Neural cell (in vitro differentiated cells): ENCODE results near the gene NOC4L. TPM values are rescaled to one million over a fixed set of nuclear protein-coding genes. Genes with fewer than 3 reads are reported as not detected.

ENCODE experiments used
- H2AFZ ChIP-seq: fragments of 200-600, 300-800 bp; sonication (generic), shearing (Covaris generic); 2 replicates; pipeline ENCODE4 v1.6.0; 2014; ENCODE audit warnings: low read depth, mild to moderate bottlenecking, antibody characterized with exemption, low read length, moderate library complexity
- H3F3A ChIP-seq: fragments of 200-600 bp; shearing (Covaris generic); 2 replicates; pipeline ENCODE4 v1.6.1; 2016; ENCODE audit warnings: mild to moderate bottlenecking, moderate library complexity, mixed read lengths, antibody characterized with exemption, low read length; ENCODE audit not compliant: insufficient read depth, poor library complexity, severe bottlenecking
- H3K27ac ChIP-seq: fragments of 200-600, 300-800 bp; sonication (generic), shearing (Covaris generic); 2 replicates; pipeline ENCODE4 v1.5.1; 2014; ENCODE audit warnings: mild to moderate bottlenecking, low read length, moderate library complexity
- H3K27me3 ChIP-seq: fragments of 300-800, 200-600 bp; sonication (generic), shearing (Covaris generic); 2 replicates; pipeline ENCODE4 v1.6.0; 2014; ENCODE audit warnings: mild to moderate bottlenecking, low read depth, low read length, moderate library complexity; ENCODE audit not compliant: insufficient read depth
- H3K36me3 ChIP-seq: fragments of 300-800, 200-600 bp; sonication (generic), shearing (Covaris generic); 2 replicates; pipeline ENCODE4 v1.5.1; 2014; ENCODE audit warnings: mild to moderate bottlenecking, antibody characterized with exemption, low read length, moderate library complexity; ENCODE audit not compliant: insufficient read depth
- H3K4me2 ChIP-seq: fragments of 300-800, 200-600 bp; sonication (generic), shearing (Covaris generic); 2 replicates; pipeline ENCODE4 v1.6.0; 2014; ENCODE audit warnings: mild to moderate bottlenecking, low read length
- H3K4me3 ChIP-seq: fragments of 300-800, 200-600 bp; sonication (generic), shearing (Covaris generic); 2 replicates; pipeline ENCODE4 v1.5.1; 2014; ENCODE audit warnings: mild to moderate bottlenecking, low read length, moderate library complexity
- H3K79me2 ChIP-seq: fragments of 200-600 bp; shearing (Covaris generic); replicated peaks from 2 replicates; pipeline ENCODE4 v1.6.0; 2014; ENCODE audit warnings: mild to moderate bottlenecking, low read length, moderate library complexity; ENCODE audit not compliant: insufficient read depth
- H3K9ac ChIP-seq: fragments of 300-800, 200-600 bp; sonication (generic), shearing (Covaris generic); 2 replicates; pipeline ENCODE4 v1.6.1; 2016; ENCODE audit warnings: mild to moderate bottlenecking, low read length, mixed read lengths
- H3K9me2 ChIP-seq: fragments of 200-600 bp; shearing (Covaris generic); 2 replicates; pipeline ENCODE4 v1.6.1; 2016; ENCODE audit warnings: mild to moderate bottlenecking, low read length, mixed read lengths; ENCODE audit not compliant: insufficient read depth
- H3K9me3 ChIP-seq: fragments of 200-600, 300-800 bp; sonication (generic), shearing (Covaris generic); 2 replicates; pipeline ENCODE4 v1.6.1; 2016; ENCODE audit warnings: mild to moderate bottlenecking, mixed run types, low read length, moderate library complexity, mixed read lengths
- H4K20me1 ChIP-seq: fragments of 200-600 bp; shearing (Covaris generic); 2 replicates; pipeline ENCODE4 v1.6.1; 2016; ENCODE audit warnings: mild to moderate bottlenecking, mixed run types; ENCODE audit not compliant: insufficient read depth
- EP300 ChIP-seq: fragments of 450-650 bp; conservative IDR thresholded peaks from 2 replicates; pipeline ENCODE4 v1.6.1; 2014; ENCODE audit warnings: antibody characterized with exemption, mild to moderate bottlenecking, moderate library complexity; ENCODE audit not compliant: poor library complexity, severe bottlenecking
- EZH2 ChIP-seq: fragments of 200-600, 300-800 bp; shearing (Covaris generic), sonication (generic); IDR thresholded peaks from 2 replicates; pipeline ENCODE4 v1.6.1; 2014; ENCODE audit warnings: antibody characterized with exemption, low read length, borderline replicate concordance, mild to moderate bottlenecking; ENCODE audit not compliant: insufficient read depth, poor library complexity, severe bottlenecking
- MXI1 ChIP-seq: fragments of 450-650 bp; conservative IDR thresholded peaks from 2 replicates; pipeline ENCODE4 v1.6.1; 2014; ENCODE audit warnings: antibody characterized with exemption, mild to moderate bottlenecking; ENCODE audit not compliant: poor library complexity, severe bottlenecking
- POLR2AphosphoS5 ChIP-seq: IDR thresholded peaks from 2 replicates; pipeline ENCODE4 v1.6.1; 2012
- RAD21 ChIP-seq: fragments of 450-650 bp; conservative IDR thresholded peaks from 2 replicates; pipeline ENCODE4 v1.6.1; 2014; ENCODE audit warnings: antibody characterized with exemption, mild to moderate bottlenecking, moderate library complexity
- SMC3 ChIP-seq: fragments of 450-650 bp; conservative IDR thresholded peaks from 2 replicates; pipeline ENCODE4 v1.6.1; 2014; ENCODE audit warnings: antibody characterized with exemption, mild to moderate bottlenecking, moderate library complexity; ENCODE audit not compliant: poor library complexity
- TAF1 ChIP-seq: IDR thresholded peaks from 2 replicates; pipeline ENCODE4 v1.6.1; 2012; ENCODE audit warnings: low read depth
- polyA plus RNA-seq: library from polyadenylated mRNA; depleted of rRNA; stranded (reverse); fragments of >200 nt; gene quantifications from 2 replicates; pipeline ENCODE4 v1.2.3, GENCODE V29; 2014
- TF ChIP-seq, protein P1 (sequence below): fragments of 450-650 bp; IDR thresholded peaks from 2 replicates; pipeline ENCODE4 v1.5.1; 2014; ENCODE audit warnings: antibody characterized with exemption, mild to moderate bottlenecking, moderate library complexity; ENCODE audit not compliant: poor library complexity, severe bottlenecking
- TF ChIP-seq, protein P2 (sequence below): IDR thresholded peaks from 2 replicates; pipeline ENCODE4 v1.6.1; 2012; ENCODE audit warnings: borderline replicate concordance

Gene NOC4L
- polyA plus RNA-seq, 1 donor from 2014 or later, result 26.9 TPM

DNA sequence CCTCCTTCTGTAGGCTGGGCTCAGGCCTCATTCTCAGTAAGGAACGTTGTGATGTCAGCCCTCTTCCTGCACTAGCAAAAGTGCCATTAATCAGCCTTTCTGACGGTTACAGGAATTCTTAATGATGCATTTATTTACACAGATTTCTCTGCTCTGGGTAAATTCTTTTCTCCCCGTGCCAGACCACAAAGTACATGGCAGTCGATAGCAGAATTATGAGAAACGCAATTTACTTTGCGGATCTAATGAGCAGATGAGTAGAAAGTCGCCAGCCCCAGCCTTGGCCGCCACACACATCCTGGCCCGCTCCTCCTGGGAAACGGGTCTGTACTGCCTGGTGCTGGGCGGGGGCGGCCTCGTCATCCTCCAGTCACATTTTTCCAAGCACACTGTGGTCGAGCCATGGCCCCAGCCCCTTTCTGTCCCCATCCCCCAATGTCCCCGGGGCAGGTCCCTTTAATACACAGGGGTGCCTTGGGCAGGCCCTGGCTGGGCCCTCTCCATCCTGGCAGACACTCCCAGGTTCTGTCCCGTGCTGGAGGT, 25.9 kb downstream of the NOC4L start:
- Histone ChIP-seq H3F3A (no peaks in the 10 kb centered on the region), H3K9me2 (no peaks in the 10 kb centered on the region), H3K27ac (peak overlapping the region; percentile 22), H3K79me2 (no peaks in the 10 kb centered on the region), H3K9ac (no peak overlapping the region), H2AFZ (no peak overlapping the region), H3K4me3 (no peak overlapping the region), H3K27me3 (no peaks in the 10 kb centered on the region), H4K20me1 (no peaks in the 10 kb centered on the region), H3K9me3 (no peaks in the 10 kb centered on the region), H3K4me2 (no peak overlapping the region), H3K36me3 (no peaks in the 10 kb centered on the region)
- TF ChIP-seq MXI1 (no peak), RAD21 (no peak), EP300 (no peak), SMC3 (no peak), EZH2 (no peak), TAF1 (no peak), POLR2AphosphoS5 (no peak)
- TF ChIP-seq, protein P1, sequence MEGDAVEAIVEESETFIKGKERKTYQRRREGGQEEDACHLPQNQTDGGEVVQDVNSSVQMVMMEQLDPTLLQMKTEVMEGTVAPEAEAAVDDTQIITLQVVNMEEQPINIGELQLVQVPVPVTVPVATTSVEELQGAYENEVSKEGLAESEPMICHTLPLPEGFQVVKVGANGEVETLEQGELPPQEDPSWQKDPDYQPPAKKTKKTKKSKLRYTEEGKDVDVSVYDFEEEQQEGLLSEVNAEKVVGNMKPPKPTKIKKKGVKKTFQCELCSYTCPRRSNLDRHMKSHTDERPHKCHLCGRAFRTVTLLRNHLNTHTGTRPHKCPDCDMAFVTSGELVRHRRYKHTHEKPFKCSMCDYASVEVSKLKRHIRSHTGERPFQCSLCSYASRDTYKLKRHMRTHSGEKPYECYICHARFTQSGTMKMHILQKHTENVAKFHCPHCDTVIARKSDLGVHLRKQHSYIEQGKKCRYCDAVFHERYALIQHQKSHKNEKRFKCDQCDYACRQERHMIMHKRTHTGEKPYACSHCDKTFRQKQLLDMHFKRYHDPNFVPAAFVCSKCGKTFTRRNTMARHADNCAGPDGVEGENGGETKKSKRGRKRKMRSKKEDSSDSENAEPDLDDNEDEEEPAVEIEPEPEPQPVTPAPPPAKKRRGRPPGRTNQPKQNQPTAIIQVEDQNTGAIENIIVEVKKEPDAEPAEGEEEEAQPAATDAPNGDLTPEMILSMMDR, result no peak
- TF ChIP-seq, protein P2, sequence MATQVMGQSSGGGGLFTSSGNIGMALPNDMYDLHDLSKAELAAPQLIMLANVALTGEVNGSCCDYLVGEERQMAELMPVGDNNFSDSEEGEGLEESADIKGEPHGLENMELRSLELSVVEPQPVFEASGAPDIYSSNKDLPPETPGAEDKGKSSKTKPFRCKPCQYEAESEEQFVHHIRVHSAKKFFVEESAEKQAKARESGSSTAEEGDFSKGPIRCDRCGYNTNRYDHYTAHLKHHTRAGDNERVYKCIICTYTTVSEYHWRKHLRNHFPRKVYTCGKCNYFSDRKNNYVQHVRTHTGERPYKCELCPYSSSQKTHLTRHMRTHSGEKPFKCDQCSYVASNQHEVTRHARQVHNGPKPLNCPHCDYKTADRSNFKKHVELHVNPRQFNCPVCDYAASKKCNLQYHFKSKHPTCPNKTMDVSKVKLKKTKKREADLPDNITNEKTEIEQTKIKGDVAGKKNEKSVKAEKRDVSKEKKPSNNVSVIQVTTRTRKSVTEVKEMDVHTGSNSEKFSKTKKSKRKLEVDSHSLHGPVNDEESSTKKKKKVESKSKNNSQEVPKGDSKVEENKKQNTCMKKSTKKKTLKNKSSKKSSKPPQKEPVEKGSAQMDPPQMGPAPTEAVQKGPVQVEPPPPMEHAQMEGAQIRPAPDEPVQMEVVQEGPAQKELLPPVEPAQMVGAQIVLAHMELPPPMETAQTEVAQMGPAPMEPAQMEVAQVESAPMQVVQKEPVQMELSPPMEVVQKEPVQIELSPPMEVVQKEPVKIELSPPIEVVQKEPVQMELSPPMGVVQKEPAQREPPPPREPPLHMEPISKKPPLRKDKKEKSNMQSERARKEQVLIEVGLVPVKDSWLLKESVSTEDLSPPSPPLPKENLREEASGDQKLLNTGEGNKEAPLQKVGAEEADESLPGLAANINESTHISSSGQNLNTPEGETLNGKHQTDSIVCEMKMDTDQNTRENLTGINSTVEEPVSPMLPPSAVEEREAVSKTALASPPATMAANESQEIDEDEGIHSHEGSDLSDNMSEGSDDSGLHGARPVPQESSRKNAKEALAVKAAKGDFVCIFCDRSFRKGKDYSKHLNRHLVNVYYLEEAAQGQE, result no peak

DNA sequence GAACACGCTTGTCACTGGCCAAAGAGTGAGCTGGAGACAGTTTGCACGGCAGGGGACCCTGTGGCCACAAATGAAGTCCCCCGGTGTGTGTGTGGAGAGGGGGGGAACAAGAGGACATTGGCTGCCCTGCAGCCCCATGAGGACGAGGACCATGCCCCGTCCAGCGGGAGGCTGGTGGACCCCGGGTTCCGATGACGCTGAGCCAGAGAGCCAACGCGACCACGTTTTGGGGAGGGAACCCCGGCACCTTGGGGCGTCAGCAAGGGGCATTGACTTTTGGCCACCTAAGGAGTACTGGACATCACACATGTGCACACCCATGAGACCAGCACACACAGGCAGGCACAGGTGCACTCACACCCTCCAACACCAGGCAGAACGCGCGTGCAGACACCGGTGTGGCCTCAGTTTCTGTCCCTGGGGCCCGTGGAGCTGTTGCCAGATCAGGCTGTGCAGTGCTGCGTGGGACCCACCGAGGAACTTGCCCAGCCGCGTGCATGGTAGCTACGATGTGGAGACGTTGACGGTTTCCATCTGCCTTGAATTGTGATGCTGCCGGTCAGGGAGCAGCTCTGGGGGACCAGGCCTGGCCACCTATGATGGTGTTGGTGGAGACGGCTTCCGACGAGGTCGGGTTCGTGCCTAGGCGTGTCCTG, 26.5 kb downstream of the NOC4L start:
- H3K79me2 ChIP-seq, result no peaks in the 10 kb centered on the region
- no peak overlapping the region for H3K4me2 ChIP-seq
- H3F3A ChIP-seq, result no peaks in the 10 kb centered on the region
- no peak overlapping the region for H3K4me3 ChIP-seq
- no peak for TF ChIP-seq TAF1
- no peak for TF ChIP-seq EZH2
- TF ChIP-seq RAD21, result no peak
- no peak for TF ChIP-seq POLR2AphosphoS5
- TF ChIP-seq, protein P1, result no peak
- no peaks in the 10 kb centered on the region for H3K27me3 ChIP-seq
- H4K20me1 ChIP-seq, result no peaks in the 10 kb centered on the region
- no peak overlapping the region for H3K27ac ChIP-seq
- H3K9me3 ChIP-seq, result no peaks in the 10 kb centered on the region
- H2AFZ ChIP-seq, result no peak overlapping the region
- H3K9me2 ChIP-seq, result no peaks in the 10 kb centered on the region
- H3K36me3 ChIP-seq, result no peaks in the 10 kb centered on the region
- H3K9ac ChIP-seq, result no peak overlapping the region
